RPMI7951 (cell line): ENCODE measurements around the gene NRXN3. TPM values are rescaled to one million over a fixed set of nuclear protein-coding genes. Genes with fewer than 3 reads are reported as not detected.

Experiments
- DNase-seq: peaks from one replicate; pipeline ENCODE4 v3.0.0-alpha.2; 2012; ENCODE audit warnings: low read depth
- total RNA-seq: library from RNA; depleted of rRNA; stranded (reverse); fragments of >200 nt; shearing (Covaris generic); gene quantifications from 2 replicates; pipeline ENCODE4 v1.2.3, GENCODE V29; 2014

Gene NRXN3
- total RNA-seq, 1 experiment from 2014 or later, result 0.24 TPM

DNA sequence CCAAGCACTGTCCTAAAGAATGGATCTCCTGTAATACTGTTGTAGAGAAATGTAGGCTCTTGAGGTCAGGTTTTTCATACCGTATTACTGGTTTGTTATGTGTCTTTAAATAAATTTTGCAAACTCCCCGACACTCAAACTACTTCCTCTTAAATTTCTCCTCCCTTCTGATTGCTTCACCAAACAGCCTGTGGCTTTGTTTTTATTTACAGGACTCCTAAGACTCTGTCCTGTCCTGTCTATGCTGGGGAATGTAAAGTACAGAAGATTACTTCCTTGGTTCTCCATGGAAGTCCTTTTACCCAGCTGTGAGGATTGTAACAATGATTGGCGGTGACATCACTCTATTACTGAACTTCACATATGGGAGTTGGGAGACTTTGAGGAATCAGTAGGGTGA lies 1167.6 kb downstream of the NRXN3 start:
- DNase-seq, result no peak

DNA sequence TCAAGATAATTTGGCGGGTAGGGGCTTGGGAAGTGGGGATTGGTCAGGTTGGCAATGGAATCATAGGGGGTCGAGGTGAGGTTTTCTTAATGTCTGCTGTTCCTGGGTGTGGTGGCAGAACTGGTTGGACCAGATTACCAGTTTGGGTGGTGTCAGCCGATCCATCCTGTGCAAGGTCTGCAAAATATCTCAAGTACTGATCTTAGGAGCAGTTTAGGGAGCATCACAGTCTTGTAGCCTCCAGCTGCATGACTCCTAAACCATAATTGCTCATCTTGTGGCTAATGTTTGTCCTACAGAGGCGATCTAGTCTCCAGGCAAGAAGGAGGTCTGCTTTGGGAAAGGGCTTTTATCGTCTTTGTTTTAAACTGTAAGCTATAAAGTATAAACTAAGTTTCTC lies 1172.8 kb downstream of the NRXN3 start:
- DNase-seq, result peak; percentile 2

DNA sequence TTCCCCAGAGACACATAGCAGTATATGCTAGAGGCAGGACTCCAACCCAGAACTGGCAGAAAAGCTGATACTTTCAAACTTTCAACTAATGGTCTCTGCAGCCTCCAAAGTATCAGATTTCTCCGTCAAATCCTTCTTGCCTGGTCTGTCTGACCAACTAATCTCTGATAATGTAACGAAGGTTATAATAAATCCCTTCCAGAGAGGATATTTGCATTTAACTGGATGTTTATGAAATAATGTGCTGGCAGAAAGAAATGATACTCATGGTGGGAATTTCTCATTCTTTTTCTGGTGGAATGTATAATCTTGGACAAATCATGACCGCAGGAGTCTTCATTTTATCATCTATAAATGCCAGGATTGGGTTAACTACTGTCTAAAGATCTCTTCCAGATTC lies 1180.8 kb downstream of the NRXN3 start:
- no peak for DNase-seq

DNA sequence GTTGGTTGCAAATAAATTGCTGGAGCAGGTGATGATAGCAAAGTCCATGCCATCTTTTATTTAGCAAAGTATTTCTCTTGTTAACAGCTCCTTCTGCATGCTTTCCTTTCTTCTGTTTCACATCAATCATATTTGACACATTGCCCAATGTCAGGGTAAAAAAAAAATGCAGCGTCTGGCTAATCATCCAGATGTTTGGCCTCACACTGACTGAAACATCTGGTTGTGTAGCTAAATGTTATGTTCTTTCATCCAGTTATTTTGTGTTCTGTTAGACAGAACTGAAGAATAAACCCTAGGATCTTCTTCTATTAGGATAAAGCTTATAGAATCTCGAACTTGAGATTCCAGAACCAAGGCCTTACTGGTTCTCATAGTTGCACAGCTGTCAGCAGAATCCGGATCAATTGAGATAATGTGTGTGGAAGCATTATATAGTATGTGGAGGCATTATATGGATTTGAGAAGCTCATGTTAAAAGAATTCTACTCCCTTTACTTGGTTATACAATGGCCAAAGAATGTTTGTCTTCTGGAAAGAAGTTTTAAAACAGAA lies 1182.0 kb downstream of the NRXN3 start:
- DNase-seq, result no peak

DNA sequence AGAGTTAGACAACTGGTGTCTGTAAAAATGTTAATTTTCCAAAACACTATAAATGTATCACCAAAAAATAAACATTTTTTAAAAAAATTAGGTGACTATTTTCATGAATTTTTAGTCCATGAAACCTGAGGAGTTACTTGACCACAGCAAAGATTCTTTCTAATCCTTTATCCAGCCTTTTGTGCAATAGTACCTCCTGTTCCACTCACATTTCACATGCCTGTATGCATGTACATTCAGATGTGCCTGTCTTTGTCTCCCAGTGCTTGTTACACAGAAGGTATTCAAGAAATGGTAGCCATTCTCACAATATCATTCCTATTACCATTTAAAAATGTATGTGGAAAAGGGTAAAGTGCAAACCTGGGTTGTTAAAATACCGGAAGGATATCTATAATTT lies 1184.2 kb downstream of the NRXN3 start:
- no peak for DNase-seq

DNA sequence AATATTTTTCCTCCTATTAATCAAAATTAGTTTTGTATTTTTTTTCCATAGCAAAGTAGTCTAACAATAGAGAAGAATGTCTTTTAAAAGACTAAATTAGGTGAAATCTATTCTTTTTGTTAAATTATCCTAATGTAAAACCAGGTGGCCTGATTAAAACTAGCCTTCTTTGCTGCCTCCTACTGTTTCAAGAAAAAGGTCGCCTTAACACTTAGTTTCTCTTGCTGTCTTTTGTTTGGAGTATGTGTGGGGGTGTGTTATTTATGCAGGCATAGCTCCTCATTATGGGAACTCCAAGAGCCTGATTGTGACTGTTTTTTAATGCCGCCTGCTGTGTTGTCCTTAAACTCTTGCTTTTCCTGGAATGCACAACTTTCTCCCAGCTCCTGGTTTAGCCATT lies 1185.9 kb downstream of the NRXN3 start:
- DNase-seq, result no peak

DNA sequence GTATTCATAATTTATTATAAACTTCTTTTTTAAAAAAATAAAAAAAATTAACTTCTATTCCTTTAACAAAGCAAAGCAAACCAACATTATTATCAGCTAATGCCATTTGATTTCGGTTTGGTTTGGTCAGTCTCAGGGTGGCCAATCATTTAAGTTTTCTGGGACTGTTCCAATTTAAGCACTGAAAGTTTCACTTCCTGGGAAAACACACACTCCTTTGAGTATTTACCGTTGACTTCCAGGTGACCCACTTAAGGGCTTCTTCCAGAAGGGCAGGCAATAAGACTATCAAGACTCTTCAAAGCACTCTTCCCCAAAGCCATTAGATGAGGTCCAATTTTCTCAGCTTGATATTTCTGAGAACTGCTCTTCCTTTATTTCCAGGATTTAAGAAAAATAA lies 1187.1 kb downstream of the NRXN3 start:
- DNase-seq, result no peak

DNA sequence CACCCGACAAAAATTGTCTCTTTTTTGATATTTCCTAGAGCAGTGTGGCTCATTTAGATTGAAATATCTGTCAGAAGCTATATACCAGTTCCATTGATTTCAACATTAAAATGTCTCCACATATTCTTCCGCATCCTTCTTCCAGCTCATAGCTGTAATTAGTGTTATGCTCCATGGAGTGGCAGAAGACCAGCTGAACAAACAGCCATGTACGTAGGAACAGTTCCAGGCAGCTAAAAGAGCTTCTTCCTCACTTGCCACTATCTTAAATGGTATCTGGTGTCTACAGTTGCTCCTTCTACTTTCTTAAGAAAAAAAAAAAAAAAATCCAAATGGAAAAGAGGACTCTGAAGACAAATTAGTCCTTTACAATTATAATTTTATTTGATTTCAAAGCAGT lies 1193.1 kb downstream of the NRXN3 start:
- no peak for DNase-seq

DNA sequence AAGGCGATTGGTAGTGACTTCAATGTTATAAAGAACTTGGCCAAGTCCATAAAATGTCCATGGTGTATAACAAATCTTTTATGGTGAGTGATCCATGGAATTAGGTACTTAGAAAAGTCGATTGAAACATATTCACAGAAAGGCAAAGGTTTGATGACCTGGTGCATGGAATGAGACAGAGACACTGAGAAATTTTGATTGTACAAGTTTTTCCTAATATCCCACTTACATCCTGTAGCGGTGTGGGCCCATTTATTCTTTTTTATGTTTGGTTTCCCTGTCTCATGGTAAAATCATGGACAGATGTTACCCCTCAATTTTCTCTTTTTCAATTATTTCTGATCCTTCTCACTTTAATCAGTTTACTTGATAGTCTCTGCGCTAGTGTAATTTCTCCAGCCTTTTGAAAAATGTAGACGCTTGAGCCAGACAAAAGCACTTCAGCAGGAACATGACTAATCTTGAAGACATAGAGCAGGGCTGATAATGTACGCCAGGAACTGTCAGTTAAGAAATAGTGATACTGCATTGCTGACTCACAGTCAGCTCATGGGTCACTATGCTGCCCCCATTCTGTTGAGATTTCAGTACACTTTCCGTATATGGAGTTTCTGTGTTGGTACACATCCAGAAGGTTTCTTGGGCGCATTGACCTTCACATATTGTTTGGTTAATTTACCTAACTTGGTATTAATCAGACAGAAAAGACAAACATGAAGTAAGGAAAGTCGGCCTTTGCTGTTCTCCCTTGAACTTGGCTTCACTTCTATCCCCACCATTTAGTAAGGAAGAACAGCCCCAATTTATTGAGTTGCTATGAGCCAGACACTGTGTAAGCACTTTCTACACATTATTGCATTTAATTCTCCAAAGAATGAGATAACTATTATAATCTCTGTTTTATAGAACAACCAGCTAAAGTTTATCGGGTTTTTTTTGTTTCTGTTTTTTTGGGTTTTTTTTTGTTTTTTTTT lies 1199.5 kb downstream of the NRXN3 start:
- peak; percentile 50 for DNase-seq

DNA sequence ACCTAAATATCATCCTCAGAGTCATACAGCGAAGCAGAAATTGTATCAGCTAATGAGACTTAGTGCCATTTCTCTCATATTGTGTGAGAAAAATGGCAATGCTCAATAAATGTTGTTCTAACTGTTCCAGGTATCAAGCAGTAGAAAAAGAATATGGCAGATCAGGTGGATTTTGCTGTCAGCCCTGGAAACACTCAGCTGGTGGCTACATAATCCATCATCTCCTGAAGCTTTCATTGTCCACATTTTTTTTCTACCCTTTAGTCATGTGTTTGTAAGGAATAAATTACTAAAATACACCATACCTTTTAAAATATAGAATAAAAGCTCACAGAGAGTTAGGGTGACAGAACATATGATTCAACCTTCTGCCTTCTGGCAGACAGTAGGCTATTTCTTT lies 1200.8 kb downstream of the NRXN3 start:
- DNase-seq, result no peak

DNA sequence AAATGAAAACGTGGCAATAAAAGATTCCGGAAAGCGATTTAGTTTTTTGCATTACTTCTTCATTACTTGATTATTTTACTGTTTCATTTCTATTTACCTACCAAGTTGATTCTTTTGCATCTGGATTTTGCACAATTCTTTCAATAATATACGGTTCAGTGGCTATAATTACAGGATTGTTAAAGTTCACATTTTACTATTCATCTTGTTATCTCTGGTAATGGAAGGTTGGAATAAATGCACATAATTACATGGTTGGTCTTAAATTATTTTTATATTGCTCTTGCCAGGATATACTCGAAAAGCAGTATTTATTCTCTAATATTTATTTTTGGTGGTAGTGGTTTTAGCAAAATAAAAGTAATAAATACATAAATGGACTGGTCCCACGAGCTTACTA lies 1203.3 kb downstream of the NRXN3 start:
- DNase-seq, result no peak

DNA sequence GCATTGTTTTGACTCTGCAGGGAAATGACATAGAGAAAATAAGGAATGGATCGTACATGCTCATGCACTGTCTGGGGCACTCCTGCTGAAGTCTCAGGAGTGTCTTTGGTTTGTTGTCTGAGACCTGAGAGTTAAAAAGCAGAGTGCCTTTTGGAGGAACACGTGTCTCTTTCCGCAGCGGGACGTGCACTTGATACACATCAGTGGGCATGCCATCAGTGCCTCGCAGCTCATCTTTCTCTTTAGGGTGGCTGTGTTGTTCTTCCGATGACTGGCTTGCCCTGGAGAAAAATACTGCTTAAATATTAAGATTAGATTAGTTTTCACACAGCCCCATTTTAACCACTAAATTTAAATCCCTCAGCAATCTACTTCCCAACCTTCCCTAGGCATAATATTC lies 1205.2 kb downstream of the NRXN3 start:
- no peak for DNase-seq

DNA sequence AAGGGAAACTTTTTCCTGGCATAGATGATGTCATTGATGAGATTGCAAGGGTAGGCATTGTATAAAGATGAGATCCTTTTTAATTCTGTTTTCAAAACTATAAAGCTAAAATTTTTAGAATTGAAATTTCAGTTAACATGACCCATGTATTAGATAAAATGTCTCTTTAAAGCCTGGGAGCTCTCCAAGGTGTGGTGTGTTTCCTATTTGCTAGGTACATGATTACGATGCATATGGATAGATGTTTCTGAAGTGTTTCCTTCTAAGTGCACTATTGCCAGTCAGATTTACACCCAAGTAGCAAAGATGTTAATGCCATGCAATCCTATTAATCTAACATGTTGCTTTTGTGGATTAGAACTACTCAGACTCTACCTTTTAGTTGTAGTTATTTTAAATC lies 1206.4 kb downstream of the NRXN3 start:
- DNase-seq, result no peak

DNA sequence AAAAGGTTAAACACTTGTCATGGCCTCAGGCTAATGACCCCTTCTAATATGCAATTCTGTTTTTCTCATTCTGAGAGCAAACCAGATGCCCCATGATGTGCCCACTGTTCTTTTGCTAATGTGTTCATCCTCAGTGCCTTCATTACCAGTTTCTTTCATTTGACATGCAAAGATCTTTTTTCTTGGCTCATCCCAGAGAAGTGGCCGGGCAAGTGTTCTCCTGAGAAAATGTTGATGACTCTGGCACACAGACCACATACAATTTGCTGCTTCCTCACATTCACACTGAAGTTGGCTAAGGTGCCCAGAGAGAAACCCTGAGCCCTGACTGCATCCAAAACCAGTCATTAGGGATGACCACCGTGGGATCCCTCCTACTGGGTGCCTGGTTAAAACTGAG lies 1207.8 kb downstream of the NRXN3 start:
- DNase-seq, result no peak

DNA sequence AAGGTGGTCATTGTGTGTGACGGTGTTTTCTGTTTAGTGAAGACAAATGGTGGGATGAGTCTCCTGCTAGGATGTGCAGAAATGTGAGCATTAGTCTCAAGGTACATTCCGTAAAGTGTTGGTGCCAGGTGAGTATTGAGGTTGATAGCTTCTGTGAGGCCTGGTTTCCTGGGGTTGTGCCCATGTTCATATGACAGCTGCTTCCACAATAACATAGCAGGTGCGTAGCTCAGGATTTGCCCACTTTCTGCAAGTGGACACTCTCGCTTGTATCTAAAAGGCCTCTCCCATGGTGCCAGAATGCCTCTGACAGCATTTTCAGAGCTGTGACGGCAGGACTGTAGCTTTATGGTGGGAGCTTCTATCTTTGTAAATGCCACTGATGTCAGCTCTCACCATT lies 1209.1 kb downstream of the NRXN3 start:
- DNase-seq, result no peak

DNA sequence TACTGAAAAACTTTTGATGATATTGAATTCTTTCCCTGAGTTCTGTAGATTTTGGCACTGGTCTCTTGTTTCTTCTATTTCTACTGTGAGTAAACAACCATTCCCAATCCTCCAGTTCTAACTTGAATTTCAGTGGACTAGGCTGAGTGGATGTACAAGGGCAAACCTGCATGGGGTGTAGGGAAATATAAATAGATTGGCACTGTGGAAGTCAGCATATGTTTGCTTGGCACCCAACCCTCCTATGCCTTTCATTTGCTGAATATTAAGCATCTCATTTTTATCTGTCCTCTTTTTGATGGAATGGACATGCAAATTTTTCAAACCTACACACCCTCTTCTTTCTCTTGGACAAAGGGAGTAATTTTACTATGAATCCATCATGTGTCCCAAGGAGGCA lies 1212.9 kb downstream of the NRXN3 start:
- DNase-seq, result no peak

DNA sequence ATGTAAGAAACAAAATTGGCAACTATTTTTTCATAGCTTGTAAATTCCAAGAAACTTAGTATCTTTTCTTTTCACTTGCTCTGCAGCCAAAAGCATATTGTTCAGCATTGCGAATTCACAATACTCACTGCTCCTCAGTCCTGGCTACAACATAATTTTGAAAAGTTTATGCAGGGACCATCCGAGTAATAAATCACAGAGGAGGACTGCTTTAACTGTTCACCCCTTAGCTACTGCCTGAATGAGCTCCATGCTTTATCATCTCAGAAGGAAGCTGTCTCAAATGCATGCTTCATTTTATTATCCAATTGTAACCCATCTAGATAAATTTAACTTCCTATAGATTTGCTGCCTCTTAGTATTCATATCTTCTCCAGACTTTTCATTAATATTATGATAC lies 1213.3 kb downstream of the NRXN3 start:
- no peak for DNase-seq

DNA sequence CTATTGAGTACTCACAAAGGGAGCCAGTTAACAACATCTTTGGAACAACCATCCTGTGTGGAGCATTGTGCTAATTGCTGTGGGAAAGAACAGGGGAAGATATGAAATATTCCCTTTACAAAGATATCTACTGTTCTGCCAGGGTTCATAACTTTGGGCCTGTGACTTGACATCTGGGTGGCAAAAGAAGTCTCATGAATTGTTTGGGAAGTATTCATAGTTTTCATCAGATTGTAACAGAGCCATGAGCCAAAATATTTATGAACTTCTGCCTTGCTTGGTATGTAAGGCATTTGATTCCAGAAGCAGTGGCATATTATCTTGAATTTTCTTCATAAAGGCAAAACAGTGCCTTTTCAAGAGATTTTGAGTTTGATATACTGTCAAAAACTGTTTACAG lies 1224.9 kb downstream of the NRXN3 start:
- peak; percentile 26 for DNase-seq

DNA sequence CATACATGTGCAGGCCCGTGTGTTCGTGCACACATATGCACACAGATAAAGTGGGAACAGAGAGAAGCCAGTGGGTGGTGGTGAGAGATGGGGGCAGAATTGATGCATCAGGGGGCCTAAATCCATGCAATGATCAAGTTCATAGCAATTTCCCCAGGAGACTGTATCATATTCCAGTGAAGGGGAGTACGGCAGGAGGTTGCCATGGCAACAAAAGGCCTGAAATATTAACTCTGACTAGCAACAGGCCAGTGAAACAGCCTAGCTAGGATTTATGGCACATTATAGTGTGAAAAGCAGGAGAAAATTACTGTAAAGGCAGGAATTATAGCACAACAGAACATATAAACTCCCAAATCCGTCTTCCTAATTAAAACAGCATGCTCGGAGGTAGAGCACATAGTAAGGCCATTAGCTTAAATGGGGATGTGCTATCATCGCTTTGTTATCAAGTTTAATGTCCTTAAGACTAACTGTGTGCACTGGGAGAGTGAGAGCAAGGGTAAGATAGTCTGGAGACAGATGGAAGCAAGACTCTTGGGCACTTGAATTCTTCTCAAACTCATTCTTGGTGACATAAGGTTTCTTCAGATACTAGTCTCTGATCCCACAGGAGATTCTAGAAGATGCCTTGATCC lies 1234.8 kb downstream of the NRXN3 start:
- no peak for DNase-seq

DNA sequence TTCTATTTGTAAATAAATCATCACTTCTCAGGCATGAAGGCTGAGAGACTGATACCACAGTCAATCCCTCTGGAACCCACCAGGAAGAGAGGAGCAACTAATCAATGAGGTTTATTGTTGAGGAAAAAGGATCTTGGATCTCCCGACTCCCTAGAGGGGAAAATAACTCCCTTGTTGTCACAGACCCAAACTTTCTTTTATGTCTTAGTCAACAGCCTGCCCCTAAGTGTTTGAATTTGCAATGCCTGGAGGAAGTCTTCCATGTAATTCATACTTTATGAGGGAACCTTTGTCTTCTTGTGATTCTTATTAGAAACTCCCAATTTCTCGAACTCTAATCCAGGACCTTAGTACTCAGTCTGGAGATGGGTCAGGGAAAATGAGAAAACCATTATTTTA lies 1235.3 kb downstream of the NRXN3 start:
- peak; percentile 35 for DNase-seq

DNA sequence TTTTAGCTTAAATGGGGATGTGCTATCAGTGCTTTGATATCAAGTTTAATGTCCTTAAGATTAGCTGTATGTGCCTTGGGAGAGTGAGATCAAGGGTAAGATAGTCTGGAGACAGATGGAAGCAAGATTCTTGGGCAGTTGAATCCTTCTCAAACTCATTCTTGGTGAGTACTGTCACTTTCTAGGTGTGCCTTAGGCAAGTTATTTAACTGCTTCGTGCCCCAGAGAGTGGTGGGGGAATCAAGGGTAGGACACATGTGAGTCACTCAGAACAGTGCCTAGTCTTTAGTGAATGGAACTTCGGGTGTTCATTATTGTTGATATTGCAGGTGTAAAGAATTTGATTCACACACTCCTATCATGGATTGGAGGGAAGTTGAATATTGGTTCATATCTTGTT lies 1237.4 kb downstream of the NRXN3 start:
- no peak for DNase-seq

DNA sequence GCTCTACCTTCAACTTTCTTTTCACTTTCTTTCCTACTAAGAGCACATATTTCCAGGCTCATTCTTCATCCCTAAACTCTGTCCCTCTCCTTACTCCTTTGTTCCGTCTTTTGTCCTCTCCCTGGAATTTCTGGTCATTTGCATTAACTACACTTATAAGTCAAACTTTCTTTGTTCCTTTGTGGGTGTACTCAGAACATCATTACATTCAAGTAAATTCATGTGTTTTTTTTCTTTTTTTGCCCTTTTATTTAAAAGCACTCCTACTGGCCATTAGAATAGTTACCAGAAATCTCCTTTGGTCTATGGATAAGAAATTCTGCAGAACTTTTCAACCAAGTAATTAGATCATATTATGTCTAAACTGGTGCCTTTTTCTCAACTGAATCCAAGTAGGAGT lies 1238.5 kb downstream of the NRXN3 start:
- no peak for DNase-seq
